Spleen (tissue), 11 donors: Measurements from ENCODE around the gene ISG20L2. TPM values are rescaled to one million over a fixed set of nuclear protein-coding genes. Genes with fewer than 3 reads are reported as not detected.

ENCODE experiments used
- DNase-seq: peaks from one replicate; pipeline ENCODE4 v3.0.0-alpha.2; 2020
- H3K27ac ChIP-seq, 8 donors: fragments of 200-600 bp; sonication (generic) in 7 of 8; 1 replicate in 4 of 8; 2 replicates in 4 of 8; pipeline versions ENCODE4 v1.5.0 to v1.8.0; 2016 to 2021; ENCODE audit warnings: inconsistent platforms in 4 of 8, mild to moderate bottlenecking in 4 of 8, moderate library complexity in 1 of 8
- H3K27me3 ChIP-seq, 7 donors: fragments of 200-600 bp; sonication (generic) in 6 of 7; replicated peaks in 1 of 7; 1 replicate in 4 of 7; 2 replicates in 3 of 7; pipeline versions ENCODE4 v1.5.0 to v1.8.0; 2016 to 2021; ENCODE audit warnings: inconsistent platforms in 3 of 7, mild to moderate bottlenecking in 1 of 7
- H3K36me3 ChIP-seq, 6 donors: fragments of 200-600 bp; sonication (generic) in 5 of 6; 1 replicate in 4 of 6; 2 replicates in 2 of 6; pipeline versions ENCODE4 v1.5.0 to v1.8.0; 2016 to 2021; ENCODE audit warnings: inconsistent platforms in 2 of 6
- H3K4me1 ChIP-seq, 6 donors: fragments of 200-600 bp; sonication (generic) in 5 of 6; 1 replicate in 3 of 6; 2 replicates in 3 of 6; pipeline versions ENCODE4 v1.5.0 to v1.8.0; 2016 to 2021; ENCODE audit warnings: inconsistent platforms in 3 of 6
- H3K4me3 ChIP-seq, 8 donors: fragments of 200-600 bp; sonication (generic) in 7 of 8; 1 replicate in 4 of 8; 2 replicates in 4 of 8; pipeline versions ENCODE4 v1.5.0 to v1.8.0; 2016 to 2021; ENCODE audit warnings: inconsistent platforms in 4 of 8, mild to moderate bottlenecking in 4 of 8, moderate library complexity in 2 of 8
- H3K9me3 ChIP-seq, 8 donors: fragments of 200-600 bp; sonication (generic) in 7 of 8; 1 replicate in 4 of 8; 2 replicates in 4 of 8; pipeline versions ENCODE4 v1.5.0 to v1.8.0; 2016 to 2021; ENCODE audit warnings: inconsistent platforms in 4 of 8
- POLR2A ChIP-seq, 3 donors: fragments of 450-650 bp; IDR thresholded peaks; one replicate each; pipeline ENCODE4 v1.5.1; 2017; ENCODE audit warnings: antibody characterized with exemption in 3 of 3, mild to moderate bottlenecking in 1 of 3
- POLR2AphosphoS5 ChIP-seq, 3 donors: sonication (generic); formaldehyde crosslinking; IDR thresholded peaks; one replicate each; pipeline ENCODE4 v1.5.1; 2017; ENCODE audit warnings: antibody characterized with exemption in 3 of 3
- WGBS, 5 donors: extraction: QIAGEN DNeasy Blood & Tissue Kit in 3 of 5; methylation state at CpG; one replicate each; pipeline versions ENCODE4 v1.1.5 to v1.1.7; 2013 to 2018; 5-methylcytosine and 5-hydroxymethylcytosine counted together
- intact Hi-C: fragments of 100-400 bp; cut with DNase I; formaldehyde crosslinking; loops from one replicate; pipeline ENCODE4 v1.15.0; 2023; ENCODE audit warnings: low total_unique reads
- polyA plus RNA-seq, 3 donors: library from polyadenylated mRNA; stranded (reverse); fragments of 200-250 nt; gene quantifications; one replicate each; pipeline ENCODE4 v1.2.1, GENCODE V29; 2013
- total RNA-seq, 7 donors: library from RNA; depleted of rRNA in 3 of 7; stranded (reverse); fragments of >200 nt in 3 of 7; fragmentation: NEBNext Ultra II Directional in 4 of 7; extraction: Animal tissue kit (Norgen Biotek cat#: 25700) in 4 of 7; gene quantifications; one replicate each; pipeline versions ENCODE4 v1.1.0 to v1.2.1, GENCODE V29; 2016 to 2021
- TF ChIP-seq, protein P1 (sequence below), 11 experiments: fragments of 200-600 bp in 7 of 11; fragments of 450-650 bp in 4 of 11; sonication (generic) in 4 of 11; IDR thresholded peaks in 8 of 11; conservative IDR thresholded peaks in 3 of 11; 1 replicate in 7 of 11; 2 replicates in 4 of 11; pipeline versions ENCODE4 v1.4.0 to v1.8.0; 2016 to 2021; ENCODE audit warnings: antibody characterized with exemption in 11 of 11, inconsistent platforms in 4 of 11, mild to moderate bottlenecking in 1 of 11
- donor health status: healthy with polysubstance abuse.
- donor health status: DM: no; HTN: no; CAD: no; lungs with moderate emphysema.
- donor health status: DM: no; HTN: no; CAD: no.
- donor health status: Bipolar disorder and iron deficiency.
- donor health status: healthy.
- donor health status: DM: no; HTN: no; CAD: no.
- donor health status: DM: yes; HTN: yes; CAD: no.

ISG20L2 gene
- total and polyA plus RNA-seq, 10 donors: 6.6 to 46.7 (median 27.8) TPM

DNA sequence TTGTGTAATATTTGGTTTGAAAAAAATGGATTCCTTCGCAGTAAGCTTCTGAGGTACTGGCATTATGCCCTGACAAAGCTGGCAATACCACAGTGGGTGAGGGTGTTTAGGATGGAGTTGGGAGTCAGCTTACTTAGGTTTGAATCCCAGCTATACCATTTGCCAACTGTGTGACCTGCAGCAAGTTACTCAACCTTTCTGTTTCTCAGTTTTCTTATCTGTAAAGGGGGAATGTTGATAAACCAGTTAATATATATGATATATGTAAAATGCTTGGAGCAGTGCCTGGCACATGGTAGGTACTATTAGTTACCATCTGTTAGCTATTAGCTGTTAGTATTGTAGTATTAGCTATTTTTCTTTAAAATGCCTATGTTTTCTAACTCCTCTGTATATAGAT, 27.8 kb upstream of the ISG20L2 start:
- WGBS, 5 donors: 93 to 100% (median 97%) methylated on average over 1 of the region's 1 CpG
- Histone ChIP-seq H3K4me1 (peaks cover 10 to 37% (median 17%) of the 10 kb centered on the region in 6 donors), H3K9me3 (no peaks in the 10 kb centered on the region), H3K27ac (no peak overlapping the region), H3K4me3 (no peak overlapping the region), H3K27me3 (no peaks in the 10 kb centered on the region), H3K36me3 (no peaks in the 10 kb centered on the region)
- intact Hi-C loops: no loop called here
- TF ChIP-seq POLR2A (IDR thresholded peaks at IDR 0.05) (no peak), POLR2AphosphoS5 (IDR thresholded peaks at IDR 0.05) (no peak)
- TF ChIP-seq, protein P1, sequence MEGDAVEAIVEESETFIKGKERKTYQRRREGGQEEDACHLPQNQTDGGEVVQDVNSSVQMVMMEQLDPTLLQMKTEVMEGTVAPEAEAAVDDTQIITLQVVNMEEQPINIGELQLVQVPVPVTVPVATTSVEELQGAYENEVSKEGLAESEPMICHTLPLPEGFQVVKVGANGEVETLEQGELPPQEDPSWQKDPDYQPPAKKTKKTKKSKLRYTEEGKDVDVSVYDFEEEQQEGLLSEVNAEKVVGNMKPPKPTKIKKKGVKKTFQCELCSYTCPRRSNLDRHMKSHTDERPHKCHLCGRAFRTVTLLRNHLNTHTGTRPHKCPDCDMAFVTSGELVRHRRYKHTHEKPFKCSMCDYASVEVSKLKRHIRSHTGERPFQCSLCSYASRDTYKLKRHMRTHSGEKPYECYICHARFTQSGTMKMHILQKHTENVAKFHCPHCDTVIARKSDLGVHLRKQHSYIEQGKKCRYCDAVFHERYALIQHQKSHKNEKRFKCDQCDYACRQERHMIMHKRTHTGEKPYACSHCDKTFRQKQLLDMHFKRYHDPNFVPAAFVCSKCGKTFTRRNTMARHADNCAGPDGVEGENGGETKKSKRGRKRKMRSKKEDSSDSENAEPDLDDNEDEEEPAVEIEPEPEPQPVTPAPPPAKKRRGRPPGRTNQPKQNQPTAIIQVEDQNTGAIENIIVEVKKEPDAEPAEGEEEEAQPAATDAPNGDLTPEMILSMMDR (IDR thresholded peaks at IDR 0.05 in 8 of 11, conservative IDR thresholded peaks at IDR 0.05 in 3 of 11): no peak
- no peak for DNase-seq

DNA sequence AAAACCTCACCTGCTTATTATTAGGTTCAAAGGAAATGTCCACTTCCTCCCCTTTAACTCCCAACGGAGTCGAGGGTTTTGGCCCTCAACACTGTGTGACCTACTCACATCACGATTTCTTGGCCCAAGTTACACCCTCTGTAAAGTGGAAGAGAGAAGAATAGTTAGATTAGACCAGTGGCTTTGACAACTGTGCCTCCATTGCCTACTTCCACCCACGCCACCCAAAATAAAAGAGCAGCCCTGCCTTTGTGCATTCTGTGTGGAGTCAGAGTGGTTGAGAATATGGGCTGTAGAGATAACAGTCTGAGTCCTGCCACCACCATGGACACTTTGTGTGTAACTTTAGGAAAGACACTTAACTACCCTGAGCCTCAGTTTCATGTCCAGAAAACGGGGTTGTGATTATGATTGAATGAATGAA, 27.0 kb upstream of the ISG20L2 start:
- intact Hi-C loops: no loop called here
- peaks cover 10 to 39% (median 17%) of the 10 kb centered on the region in 6 donors for H3K4me1 ChIP-seq
- no peak overlapping the region for H3K27ac ChIP-seq
- H3K4me3 ChIP-seq: no peak overlapping the region
- H3K27me3 ChIP-seq: no peaks in the 10 kb centered on the region
- no peaks in the 10 kb centered on the region for H3K36me3 ChIP-seq
- TF ChIP-seq POLR2A (IDR thresholded peaks at IDR 0.05) (no peak), POLR2AphosphoS5 (IDR thresholded peaks at IDR 0.05) (no peak)
- TF ChIP-seq, protein P1 (IDR thresholded peaks at IDR 0.05 in 8 of 11, conservative IDR thresholded peaks at IDR 0.05 in 3 of 11): no peak
- 43 to 62% (median 53%) methylated on average over 5 of the region's 5 CpGs for WGBS, 5 donors
- DNase-seq: no peak
- no peaks in the 10 kb centered on the region for H3K9me3 ChIP-seq

DNA sequence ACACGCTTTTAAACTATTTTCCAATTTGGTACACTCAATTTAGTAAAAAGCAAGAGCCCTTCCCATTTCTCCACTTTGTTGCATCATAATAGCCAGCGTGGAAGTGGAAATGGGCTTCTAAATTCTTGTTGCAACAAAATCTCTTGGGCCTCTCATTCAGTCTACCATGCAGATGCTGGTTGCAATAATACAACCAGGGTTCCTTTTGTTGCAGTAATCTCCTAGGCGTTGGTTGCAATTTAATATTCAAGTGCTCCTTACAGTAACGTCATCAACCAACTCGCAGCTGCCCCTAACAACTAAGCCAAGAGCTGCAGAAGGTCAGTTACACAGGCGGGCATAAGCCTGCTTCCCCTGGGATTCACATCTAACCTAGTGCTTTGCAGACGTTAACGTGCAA, 25.7 kb upstream of the ISG20L2 start:
- Histone ChIP-seq H3K27ac (no peak overlapping the region), H3K4me1 (peaks cover 23 to 52% (median 31%) of the 10 kb centered on the region in 6 donors), H3K36me3 (no peaks in the 10 kb centered on the region), H3K27me3 (no peaks in the 10 kb centered on the region), H3K4me3 (no peak overlapping the region), H3K9me3 (no peaks in the 10 kb centered on the region)
- intact Hi-C loops: no loop called here
- 62 to 83% (median 71%) methylated on average over 8 of the region's 8 CpGs for WGBS, 5 donors
- TF ChIP-seq, protein P1 (IDR thresholded peaks at IDR 0.05 in 8 of 11, conservative IDR thresholded peaks at IDR 0.05 in 3 of 11): no peak
- no peak for TF ChIP-seq POLR2A (IDR thresholded peaks at IDR 0.05)
- no peak for TF ChIP-seq POLR2AphosphoS5 (IDR thresholded peaks at IDR 0.05)
- peak; percentile 14 for DNase-seq

- Histone ChIP-seq H3K9me3 (no peaks in the 10 kb centered on the region), H3K27me3 (no peaks in the 10 kb centered on the region), H3K36me3 (no peaks in the 10 kb centered on the region), H3K4me1 (peaks cover 35 to 65% (median 43%) of the 10 kb centered on the region in 6 donors), H3K4me3 (peak overlapping the region in 7 of 8 donors; percentile 84 to 99 (median 95)), H3K27ac (peak overlapping the region in 4 of 8 donors; percentile 94 to 97 (median 96))
- peak; percentile 58 for DNase-seq
- WGBS, 5 donors: 19 to 37% (median 34%) methylated on average over 1 of the region's 1 CpG
- intact Hi-C loops: no loop called here
- no peak for TF ChIP-seq POLR2A (IDR thresholded peaks at IDR 0.05)
- TF ChIP-seq, protein P1 (IDR thresholded peaks at IDR 0.05 in 8 of 11, conservative IDR thresholded peaks at IDR 0.05 in 3 of 11): no peak
- no peak for TF ChIP-seq POLR2AphosphoS5 (IDR thresholded peaks at IDR 0.05)
Observed at GRCh38 chr1:156752843-156753482, 24.4 kb upstream of the ISG20L2 start.
